Forelimb muscle (tissue), 1 donor: ENCODE measurements around the gene LDAH. TPM values are rescaled to one million over a fixed set of nuclear protein-coding genes. Genes with fewer than 3 reads are reported as not detected.
"Not testable (repeated sequence)": the region's sequence is repeated elsewhere in the genome, so short reads cannot be mapped to it uniquely, and the experiment has no call there.

Source experiments
- DNase-seq: peaks from one replicate; pipeline ENCODE4 v3.0.0-alpha.2; 2013; ENCODE audit warnings: low read depth
- polyA plus RNA-seq: library from polyadenylated mRNA; unstranded; fragments of 120-200 nt; gene quantifications from one replicate; pipeline ENCODE4 v1.2.1, GENCODE V29; 2013; ENCODE audit not compliant: insufficient read length

LDAH gene
- polyA plus RNA-seq = 10.1 TPM

- peak; percentile 73 for DNase-seq
Observed at GRCh38 chr2:20822535-20823490, at the start of gene LDAH. LDAH (minus strand) TSS chr2:20823101; CDS start chr2:20801463, 21,638 bp downstream.

- DNase-seq = no peak
Observed at GRCh38 chr2:20868377-20868776, 45.5 kb upstream of the LDAH start.

GRCh38 chr2:20862850-20863249 is 39.9 kb upstream of the LDAH start:
- DNase-seq = no peak

- DNase-seq = no peak
Observed at GRCh38 chr2:20855456-20855855, 32.6 kb upstream of the LDAH start.

- no peak for DNase-seq
Observed at GRCh38 chr2:20852670-20853069, 29.8 kb upstream of the LDAH start.

- no peak for DNase-seq
Observed at GRCh38 chr2:20852139-20852538, 29.2 kb upstream of the LDAH start.

GRCh38 chr2:20844246-20844645 is 21.3 kb upstream of the LDAH start:
- DNase-seq = no peak

GRCh38 chr2:20839052-20839451 is 16.2 kb upstream of the LDAH start:
- no peak for DNase-seq

GRCh38 chr2:20838016-20838415 is 15.1 kb upstream of the LDAH start:
- no peak for DNase-seq

- no peak for DNase-seq
Observed at GRCh38 chr2:20836521-20836920, 13.6 kb upstream of the LDAH start.

GRCh38 chr2:20834331-20834730 is 11.4 kb upstream of the LDAH start:
- no peak for DNase-seq

GRCh38 chr2:20832606-20833005 is 9.7 kb upstream of the LDAH start:
- DNase-seq = no peak

GRCh38 chr2:20829861-20830260 is 7.0 kb upstream of the LDAH start:
- DNase-seq = no peak

- no peak for DNase-seq
Observed at GRCh38 chr2:20823917-20824316, 1.0 kb upstream of the LDAH start.

- no peak for DNase-seq
Observed at GRCh38 chr2:20818820-20819219, 4.1 kb downstream of the LDAH start.

- no peak for DNase-seq
Observed at GRCh38 chr2:20815216-20815615, 7.7 kb downstream of the LDAH start.

GRCh38 chr2:20812779-20813178 is 10.1 kb downstream of the LDAH start:
- DNase-seq = no peak

GRCh38 chr2:20806286-20806685 is 16.6 kb downstream of the LDAH start:
- no peak for DNase-seq

- no peak for DNase-seq
Observed at GRCh38 chr2:20803974-20804373, 18.9 kb downstream of the LDAH start.

GRCh38 chr2:20803226-20803682 is 19.6 kb downstream of the LDAH start:
- no peak for DNase-seq

GRCh38 chr2:20797096-20797495 is 25.8 kb downstream of the LDAH start:
- no peak for DNase-seq

GRCh38 chr2:20796374-20796791 is 26.5 kb downstream of the LDAH start:
- DNase-seq = no peak

- not testable (repeated sequence) for DNase-seq
Observed at GRCh38 chr2:20793944-20794343, 29.0 kb downstream of the LDAH start.
